ENCODE measurements around the gene FASTKD1. TPM values are rescaled to one million over a fixed set of nuclear protein-coding genes. Genes with fewer than 3 reads are reported as not detected.
A peak's percentile ranks its signal among the peaks of the same experiment; 100 is the strongest.
"Not testable (repeated sequence)": the region's sequence is repeated elsewhere in the genome, so short reads cannot be mapped to it uniquely, and the experiment has no call there.

The FASTKD1 gene, protein sequence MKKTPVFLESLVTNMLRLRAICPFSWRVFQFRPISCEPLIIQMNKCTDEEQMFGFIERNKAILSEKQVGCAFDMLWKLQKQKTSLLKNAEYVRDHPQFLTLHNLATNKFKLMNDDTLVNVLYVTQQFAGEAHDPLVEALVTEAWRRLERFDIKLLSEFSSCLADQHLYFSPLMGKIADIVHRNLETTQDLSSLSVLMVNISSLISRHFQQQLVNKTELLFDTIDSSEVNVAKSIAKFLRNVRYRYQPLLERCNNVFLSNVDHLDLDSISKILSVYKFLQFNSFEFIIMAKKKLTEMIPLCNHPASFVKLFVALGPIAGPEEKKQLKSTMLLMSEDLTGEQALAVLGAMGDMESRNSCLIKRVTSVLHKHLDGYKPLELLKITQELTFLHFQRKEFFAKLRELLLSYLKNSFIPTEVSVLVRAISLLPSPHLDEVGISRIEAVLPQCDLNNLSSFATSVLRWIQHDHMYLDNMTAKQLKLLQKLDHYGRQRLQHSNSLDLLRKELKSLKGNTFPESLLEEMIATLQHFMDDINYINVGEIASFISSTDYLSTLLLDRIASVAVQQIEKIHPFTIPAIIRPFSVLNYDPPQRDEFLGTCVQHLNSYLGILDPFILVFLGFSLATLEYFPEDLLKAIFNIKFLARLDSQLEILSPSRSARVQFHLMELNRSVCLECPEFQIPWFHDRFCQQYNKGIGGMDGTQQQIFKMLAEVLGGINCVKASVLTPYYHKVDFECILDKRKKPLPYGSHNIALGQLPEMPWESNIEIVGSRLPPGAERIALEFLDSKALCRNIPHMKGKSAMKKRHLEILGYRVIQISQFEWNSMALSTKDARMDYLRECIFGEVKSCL
- total RNA-seq: 61.5 and 61.9 TPM in 2 replicates

DNA sequence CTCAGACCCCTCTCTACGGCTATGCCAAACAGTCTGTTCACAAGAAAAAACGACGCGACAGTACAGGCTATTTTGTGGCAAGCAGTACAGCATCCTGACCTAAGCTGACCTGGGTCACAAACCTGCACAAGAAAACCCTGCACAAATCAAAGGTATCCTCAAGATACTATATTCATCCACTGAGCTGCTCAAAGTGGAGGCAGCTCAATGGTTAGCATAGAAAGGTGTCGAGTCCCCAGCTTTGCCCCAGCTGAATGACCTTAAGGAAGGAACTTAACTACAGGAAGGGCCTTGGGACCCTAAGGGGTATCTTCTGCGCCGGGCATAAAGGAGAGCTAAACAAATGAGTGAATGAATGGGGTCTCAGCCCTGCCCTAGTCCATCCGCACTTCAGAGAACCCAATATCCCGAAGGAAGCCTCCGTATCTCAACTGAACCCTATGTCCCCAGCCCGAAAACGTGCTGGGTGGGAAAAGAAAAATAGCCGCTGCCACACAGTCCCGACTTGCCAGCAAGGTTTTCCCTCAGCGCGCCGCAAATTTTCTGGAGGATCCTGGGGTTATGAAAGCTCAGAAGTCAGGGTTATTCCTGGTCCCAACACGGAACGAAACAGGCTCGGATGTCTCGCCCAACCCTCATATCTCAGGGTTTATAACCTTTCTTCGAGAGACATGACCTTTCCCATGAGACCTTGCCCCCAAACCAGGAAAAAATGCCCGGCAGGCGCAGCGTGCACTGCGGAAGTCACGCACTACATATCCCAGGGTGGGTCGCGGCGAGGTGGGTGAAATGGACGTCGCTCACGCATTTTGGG, at the start of gene FASTKD1:
Gene FASTKD1 (minus strand): TSS at position 706 of the 814 bp plus-strand sequence. CDS start 1,836 bp downstream, outside the sequence.
- intact Hi-C loops (cut with micrococcal nuclease): loop anchor here (1.0 to 5.0 kb wide), 3 partner anchors 11 to 254 kb away; partner anchors contain the start of genes PPIG and UBR3
- peak within 1 kb of the TSS; percentile 91 for H3K27ac Mint-ChIP-seq
- H3K36me3 Mint-ChIP-seq (ENCODE audit: low read depth): peaks cover 23% of the 10 kb centered on the region
- no peaks in the 10 kb centered on the region for H3K27me3 Mint-ChIP-seq (ENCODE audit: low read depth)
- H3K4me1 Mint-ChIP-seq (ENCODE audit: low read depth): peaks cover 18% of the 10 kb centered on the region
- peak; percentile 81 for DNase-seq (ENCODE audit: low spot score)
- H3K4me3 Mint-ChIP-seq (ENCODE audit: low read depth): peak within 1 kb of the TSS; percentile 97
- H3K9me3 Mint-ChIP-seq: no peaks in the 10 kb centered on the region

DNA sequence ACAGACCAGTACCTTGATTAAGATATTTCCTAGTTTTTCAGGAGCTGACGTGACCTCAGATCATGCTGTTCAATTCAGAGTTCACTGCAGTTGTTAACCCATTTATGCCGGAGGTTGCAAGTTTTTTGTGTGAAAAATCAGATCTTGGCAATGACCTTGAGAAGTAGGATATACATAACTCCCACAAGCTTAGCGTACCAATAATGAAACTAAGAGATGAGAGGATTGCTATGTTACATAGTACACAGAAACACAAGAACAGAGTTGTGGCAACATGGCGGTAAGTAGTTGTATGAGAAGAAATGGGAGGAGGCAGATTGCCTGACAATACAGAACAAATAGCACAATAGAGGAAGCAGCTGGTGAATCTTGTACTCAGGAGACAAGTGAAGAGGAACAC, 49.6 kb upstream of the FASTKD1 start:
- Mint-ChIP-seq H3K9me3 (peaks cover 8% of the 10 kb centered on the region), H3K36me3 (ENCODE audit: low read depth) (peaks cover 58% of the 10 kb centered on the region), H3K4me3 (ENCODE audit: low read depth) (no peak overlapping the region), H3K27ac (no peak overlapping the region), H3K4me1 (ENCODE audit: low read depth) (peaks cover 11% of the 10 kb centered on the region), H3K27me3 (ENCODE audit: low read depth) (no peaks in the 10 kb centered on the region)
- DNase-seq (ENCODE audit: low spot score): no peak
- intact Hi-C loops (cut with micrococcal nuclease): no loop called here

DNA sequence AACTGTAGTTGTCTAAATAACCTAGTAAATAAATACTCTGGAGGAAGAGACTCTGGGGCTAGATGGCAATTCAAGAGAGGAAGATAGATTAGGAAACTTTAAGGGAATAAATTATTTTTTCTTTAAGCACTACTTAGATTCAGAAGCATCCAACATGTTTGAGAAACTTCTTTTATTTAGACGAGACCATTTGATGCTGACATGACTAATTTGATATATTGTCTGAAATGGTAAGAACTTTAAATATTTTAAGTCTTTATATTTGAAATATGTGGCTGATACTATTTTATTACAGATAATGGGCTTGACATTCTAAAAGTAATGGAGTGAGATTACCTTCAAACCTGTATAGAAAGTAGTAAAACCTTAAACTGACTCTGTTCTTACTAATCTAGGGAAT, 46.8 kb upstream of the FASTKD1 start:
- Mint-ChIP-seq H3K27ac (no peak overlapping the region), H3K4me3 (ENCODE audit: low read depth) (no peak overlapping the region), H3K9me3 (peaks cover 24% of the 10 kb centered on the region), H3K27me3 (ENCODE audit: low read depth) (no peaks in the 10 kb centered on the region), H3K36me3 (ENCODE audit: low read depth) (peaks cover 75% of the 10 kb centered on the region), H3K4me1 (ENCODE audit: low read depth) (peaks cover 11% of the 10 kb centered on the region)
- DNase-seq (ENCODE audit: low spot score): no peak
- intact Hi-C loops (cut with micrococcal nuclease): no loop called here

DNA sequence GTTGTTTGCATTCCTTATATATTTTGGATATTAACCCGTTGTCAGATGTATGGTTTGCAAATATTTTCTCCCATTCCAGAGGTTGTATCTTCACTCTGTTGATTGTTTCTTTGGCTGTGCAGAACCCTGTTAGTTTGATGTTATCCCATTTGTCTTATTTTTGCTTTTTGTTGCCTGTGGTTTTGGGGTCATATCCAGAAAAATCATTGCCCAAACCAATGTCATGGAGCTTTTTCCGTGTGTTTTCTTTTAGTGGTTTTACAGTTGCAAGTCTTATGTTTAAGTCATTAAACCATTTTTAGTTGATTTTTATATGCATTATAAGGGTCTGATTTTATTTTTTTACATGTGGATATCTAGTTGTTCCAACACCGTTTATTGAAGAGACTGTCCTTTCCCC, 46.3 kb upstream of the FASTKD1 start:
- no peak overlapping the region for H3K4me3 Mint-ChIP-seq (ENCODE audit: low read depth)
- peaks cover 76% of the 10 kb centered on the region for H3K36me3 Mint-ChIP-seq (ENCODE audit: low read depth)
- H3K27me3 Mint-ChIP-seq (ENCODE audit: low read depth): no peaks in the 10 kb centered on the region
- H3K27ac Mint-ChIP-seq: no peak overlapping the region
- H3K9me3 Mint-ChIP-seq: peaks cover 24% of the 10 kb centered on the region
- no peak for DNase-seq (ENCODE audit: low spot score)
- H3K4me1 Mint-ChIP-seq (ENCODE audit: low read depth): peaks cover 9% of the 10 kb centered on the region
- intact Hi-C loops (cut with micrococcal nuclease): no loop called here

DNA sequence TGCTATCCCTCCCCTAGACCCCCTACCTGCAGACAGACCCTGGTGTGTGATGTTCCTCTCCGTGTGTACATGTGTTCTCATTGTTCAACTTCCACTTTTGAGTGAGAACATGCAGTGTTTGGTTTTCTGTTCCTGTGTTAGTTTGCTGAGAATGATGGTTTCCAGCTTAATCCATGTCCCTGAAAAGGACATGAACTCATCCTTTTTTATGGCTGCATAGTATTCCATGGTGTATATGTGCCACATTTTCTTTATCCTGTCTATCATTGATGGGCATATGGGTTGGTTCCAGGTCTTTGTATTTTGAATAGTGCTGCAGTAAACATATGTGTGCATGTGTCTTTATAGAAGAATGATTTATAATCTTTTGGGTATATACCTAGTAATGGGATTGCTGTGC, 42.3 kb upstream of the FASTKD1 start:
- H3K4me1 Mint-ChIP-seq (ENCODE audit: low read depth); H3K27ac Mint-ChIP-seq; H3K4me3 Mint-ChIP-seq (ENCODE audit: low read depth); intact Hi-C loops (cut with micrococcal nuclease); H3K27me3 Mint-ChIP-seq (ENCODE audit: low read depth); DNase-seq (ENCODE audit: low spot score): not testable (repeated sequence)
- Mint-ChIP-seq H3K36me3 (ENCODE audit: low read depth) (peaks cover 89% of the 10 kb centered on the region), H3K9me3 (peaks cover 24% of the 10 kb centered on the region)

DNA sequence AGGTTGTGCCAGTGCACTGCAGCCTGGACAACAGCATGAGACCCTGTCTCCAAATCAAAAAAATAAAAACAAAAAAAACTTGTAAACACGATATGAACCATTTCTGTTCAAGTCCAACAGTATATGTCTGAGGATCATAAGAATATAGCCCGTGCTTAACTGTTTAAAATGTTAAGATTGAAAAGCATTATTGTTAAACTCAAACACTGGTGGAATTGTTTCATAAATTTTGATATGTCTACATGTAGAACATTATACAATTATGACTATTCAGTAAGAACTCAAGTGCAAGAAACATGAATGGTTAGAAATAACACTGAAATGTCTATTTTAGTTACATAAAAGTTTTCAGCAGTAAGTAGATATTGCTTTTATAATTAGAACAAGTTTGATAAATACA, 40.2 kb upstream of the FASTKD1 start:
- Mint-ChIP-seq H3K27me3 (ENCODE audit: low read depth) (no peaks in the 10 kb centered on the region), H3K4me1 (ENCODE audit: low read depth) (peaks cover 3% of the 10 kb centered on the region), H3K4me3 (ENCODE audit: low read depth) (no peak overlapping the region), H3K27ac (no peak overlapping the region), H3K36me3 (ENCODE audit: low read depth) (peaks cover 94% of the 10 kb centered on the region), H3K9me3 (peaks cover 23% of the 10 kb centered on the region)
- DNase-seq (ENCODE audit: low spot score): no peak
- intact Hi-C loops (cut with micrococcal nuclease): no loop called here

DNA sequence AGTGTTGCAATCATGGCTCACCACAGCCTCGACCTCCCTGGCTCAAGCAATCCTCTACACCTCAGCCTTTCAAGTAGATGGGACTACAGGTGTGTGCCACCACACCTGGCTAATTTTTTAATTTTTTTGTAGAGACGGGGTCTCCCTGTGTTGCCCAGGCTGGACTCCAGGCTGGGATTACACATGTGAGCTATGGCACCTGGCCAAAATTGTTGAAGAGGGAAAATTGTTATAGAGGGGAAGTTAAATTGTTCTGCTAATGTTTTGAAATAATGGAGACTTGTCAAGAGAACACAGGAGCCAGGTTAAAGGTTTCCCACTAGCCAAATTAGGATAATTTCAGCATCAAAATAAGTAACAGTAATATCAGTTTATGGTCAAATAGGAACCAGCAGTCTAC, 35.6 kb upstream of the FASTKD1 start:
- Mint-ChIP-seq H3K27me3 (ENCODE audit: low read depth) (no peaks in the 10 kb centered on the region), H3K9me3 (no peaks in the 10 kb centered on the region), H3K4me1 (ENCODE audit: low read depth) (peaks cover 2% of the 10 kb centered on the region), H3K36me3 (ENCODE audit: low read depth) (peaks cover 67% of the 10 kb centered on the region), H3K27ac (no peak overlapping the region), H3K4me3 (ENCODE audit: low read depth) (no peak overlapping the region)
- no peak for DNase-seq (ENCODE audit: low spot score)
- intact Hi-C loops (cut with micrococcal nuclease): no loop called here

DNA sequence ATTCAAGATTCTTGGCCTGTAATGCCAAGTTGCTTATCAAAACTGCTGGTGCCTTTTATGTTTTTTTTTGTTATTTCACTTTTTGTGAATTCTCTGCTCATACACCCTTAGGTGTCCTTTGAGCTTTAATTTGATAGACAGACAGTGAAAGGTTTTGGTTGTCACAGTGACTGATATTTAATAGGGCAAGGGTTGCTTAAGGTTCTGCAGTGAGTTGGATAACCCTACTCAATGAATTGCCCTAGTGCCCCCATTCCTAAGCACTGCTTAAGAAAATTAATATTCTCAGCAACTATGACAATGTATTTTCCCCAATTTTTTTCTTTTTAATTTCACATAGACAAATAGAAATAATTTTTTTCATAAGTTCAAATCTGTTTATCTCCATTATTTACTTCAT, 25.9 kb upstream of the FASTKD1 start:
- no peak overlapping the region for H3K27ac Mint-ChIP-seq
- no peaks in the 10 kb centered on the region for H3K27me3 Mint-ChIP-seq (ENCODE audit: low read depth)
- intact Hi-C loops (cut with micrococcal nuclease): no loop called here
- no peak for DNase-seq (ENCODE audit: low spot score)
- peaks cover 28% of the 10 kb centered on the region for H3K36me3 Mint-ChIP-seq (ENCODE audit: low read depth)
- H3K4me1 Mint-ChIP-seq (ENCODE audit: low read depth): peaks cover 6% of the 10 kb centered on the region
- no peak overlapping the region for H3K4me3 Mint-ChIP-seq (ENCODE audit: low read depth)
- no peaks in the 10 kb centered on the region for H3K9me3 Mint-ChIP-seq

DNA sequence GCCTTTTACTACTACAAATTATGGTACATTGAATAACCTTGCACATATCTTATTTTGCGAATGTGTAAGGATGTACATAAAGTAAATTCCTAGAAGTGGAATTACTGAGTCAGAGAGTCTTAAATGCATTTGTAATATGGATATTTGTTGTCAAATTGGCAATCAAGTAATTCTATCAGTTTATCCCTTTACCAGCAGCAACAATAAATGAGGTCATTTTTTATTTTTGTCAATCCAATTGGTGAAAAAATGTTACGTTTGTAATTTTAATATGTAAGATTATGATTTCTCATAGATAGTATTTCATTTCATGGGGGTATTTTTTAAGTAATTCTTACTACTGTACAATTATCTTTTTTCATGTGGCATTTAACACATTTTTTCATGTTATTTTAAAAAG, 25.3 kb upstream of the FASTKD1 start:
- intact Hi-C loops (cut with micrococcal nuclease): no loop called here
- peaks cover 6% of the 10 kb centered on the region for H3K4me1 Mint-ChIP-seq (ENCODE audit: low read depth)
- H3K27me3 Mint-ChIP-seq (ENCODE audit: low read depth): no peaks in the 10 kb centered on the region
- H3K4me3 Mint-ChIP-seq (ENCODE audit: low read depth): no peak overlapping the region
- H3K36me3 Mint-ChIP-seq (ENCODE audit: low read depth): peaks cover 23% of the 10 kb centered on the region
- H3K27ac Mint-ChIP-seq: no peak overlapping the region
- no peak for DNase-seq (ENCODE audit: low spot score)
- H3K9me3 Mint-ChIP-seq: no peaks in the 10 kb centered on the region

DNA sequence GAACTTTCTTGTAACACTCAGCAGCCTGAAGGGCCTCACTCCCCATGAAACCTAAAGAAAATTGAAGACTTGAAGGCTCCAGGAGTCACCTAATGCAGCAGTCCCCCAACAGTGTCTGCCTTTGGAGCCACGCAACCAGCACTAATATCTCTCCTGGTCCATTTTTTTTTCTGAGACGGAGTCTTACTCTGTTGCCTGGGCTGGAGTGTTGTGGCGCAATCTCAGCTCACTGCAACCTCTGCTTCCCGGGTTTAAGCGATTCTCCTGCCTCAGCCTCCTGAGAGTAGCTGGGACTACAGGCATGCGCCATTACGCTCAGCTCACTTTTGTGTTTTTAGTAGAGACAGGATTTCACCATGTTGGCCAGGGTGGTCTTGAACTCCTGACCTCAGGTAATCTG, 22.9 kb upstream of the FASTKD1 start:
- H3K4me1 Mint-ChIP-seq (ENCODE audit: low read depth); H3K27me3 Mint-ChIP-seq (ENCODE audit: low read depth); H3K9me3 Mint-ChIP-seq; intact Hi-C loops (cut with micrococcal nuclease); DNase-seq (ENCODE audit: low spot score); H3K27ac Mint-ChIP-seq; H3K4me3 Mint-ChIP-seq (ENCODE audit: low read depth): not testable (repeated sequence)
- peaks cover 21% of the 10 kb centered on the region for H3K36me3 Mint-ChIP-seq (ENCODE audit: low read depth)

DNA sequence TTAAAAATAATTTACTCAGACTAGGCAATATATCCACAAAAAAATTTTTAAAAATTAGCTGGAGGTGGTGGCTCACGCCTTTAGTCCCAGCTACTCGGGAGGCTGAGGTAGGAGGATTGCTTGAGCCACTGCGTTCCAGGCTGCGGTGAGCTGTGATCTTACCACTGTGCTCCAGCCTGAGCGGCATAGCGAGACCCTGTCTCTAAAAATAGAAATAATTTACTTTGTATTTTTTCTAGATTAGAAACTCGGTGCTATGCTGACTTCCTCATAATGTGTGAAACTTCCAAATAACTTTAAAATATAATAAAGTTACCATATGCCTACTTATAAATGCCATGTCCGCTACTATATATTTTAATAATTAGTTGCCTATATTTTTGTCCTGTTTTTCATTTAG, 17.1 kb upstream of the FASTKD1 start:
- DNase-seq (ENCODE audit: low spot score): no peak
- Mint-ChIP-seq H3K27me3 (ENCODE audit: low read depth) (no peaks in the 10 kb centered on the region), H3K4me3 (ENCODE audit: low read depth) (no peak overlapping the region), H3K36me3 (ENCODE audit: low read depth) (peaks cover 17% of the 10 kb centered on the region), H3K4me1 (ENCODE audit: low read depth) (peaks cover 16% of the 10 kb centered on the region), H3K9me3 (no peaks in the 10 kb centered on the region), H3K27ac (no peak overlapping the region)
- intact Hi-C loops (cut with micrococcal nuclease): no loop called here

DNA sequence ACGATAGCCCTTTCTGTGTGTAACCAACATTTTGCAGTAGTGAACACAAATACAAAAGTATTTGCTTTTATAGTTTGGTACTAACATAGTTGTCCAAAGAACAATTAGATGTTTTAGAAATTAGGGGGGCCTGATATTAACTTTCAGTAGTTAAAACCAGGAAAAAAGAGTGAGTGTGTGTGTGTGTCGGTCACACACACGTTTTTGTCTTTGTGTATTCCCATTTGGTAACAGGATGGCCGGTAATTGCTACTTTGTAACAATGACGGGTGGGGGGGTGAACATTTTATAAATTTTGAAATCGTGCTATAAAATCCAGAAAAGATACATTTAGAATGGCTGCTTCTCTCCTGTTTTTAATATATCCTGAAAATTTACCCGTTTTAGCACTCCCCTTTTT, 12.0 kb upstream of the FASTKD1 start:
- DNase-seq (ENCODE audit: low spot score): no peak
- intact Hi-C loops (cut with micrococcal nuclease): loop anchor here (5.0 kb wide), 1 partner anchor 147 kb away; the partner anchor contains the start of gene KLHL23
- H3K36me3 Mint-ChIP-seq (ENCODE audit: low read depth): peaks cover 28% of the 10 kb centered on the region
- H3K9me3 Mint-ChIP-seq: peaks cover 18% of the 10 kb centered on the region
- no peaks in the 10 kb centered on the region for H3K27me3 Mint-ChIP-seq (ENCODE audit: low read depth)
- H3K4me3 Mint-ChIP-seq (ENCODE audit: low read depth): peak overlapping the region; percentile 98
- peaks cover 21% of the 10 kb centered on the region for H3K4me1 Mint-ChIP-seq (ENCODE audit: low read depth)
- peak overlapping the region; percentile 99 for H3K27ac Mint-ChIP-seq

Data from activated T-helper 2 cell treated with anti-CD3 and anti-CD28 coated beads, Interferon-gamma antibody, Interleukin-2, Interleukin-4, amounts not matched to agents 10 μg/mL and 5 μg/mL and 100 μg/mL, durations not matched to agents 14 hours and 24 hours and 36 hours (primary cell).